NCI-H2029 (cell line): ENCODE measurements around the gene VRK3.

Experiments
- DNase-seq: peaks from one replicate; lab custom pipeline; 2025; lab: John Stamatoyannopoulos, UW

VRK3 gene

GRCh38 chr19:50030937-50031336 is 5.8 kb upstream of the VRK3 start:
- DNase-seq = no peak

GRCh38 chr19:50030225-50030624 is 5.1 kb upstream of the VRK3 start:
- no peak for DNase-seq

- no peak for DNase-seq
Observed at GRCh38 chr19:50026550-50026906, 1.4 kb upstream of the VRK3 start.

- peak; percentile 97 for DNase-seq
Observed at GRCh38 chr19:50025794-50026549, 800 bp upstream of the VRK3 start, which contains the start of gene ZNF473. Gene ZNF473 (plus strand): TSS chr19:50026005. CDS start chr19:50031083, 5,078 bp downstream.

- no peak for DNase-seq
Observed at GRCh38 chr19:50024719-50025021, 502 bp downstream of the VRK3 start.

- DNase-seq = no peak
Observed at GRCh38 chr19:50022823-50023222, 2.3 kb downstream of the VRK3 start.

GRCh38 chr19:50020481-50020880 is 4.7 kb downstream of the VRK3 start:
- peak; percentile 73 for DNase-seq

- DNase-seq = no peak
Observed at GRCh38 chr19:50016225-50016807, 8.9 kb downstream of the VRK3 start.

- no peak for DNase-seq
Observed at GRCh38 chr19:50008532-50008931, 16.6 kb downstream of the VRK3 start.

- no peak for DNase-seq
Observed at GRCh38 chr19:50007947-50008346, 17.2 kb downstream of the VRK3 start.

GRCh38 chr19:50007170-50007569 is 18.0 kb downstream of the VRK3 start:
- no peak for DNase-seq

- DNase-seq = no peak
Observed at GRCh38 chr19:50005428-50005827, 19.7 kb downstream of the VRK3 start.

- DNase-seq = no peak
Observed at GRCh38 chr19:50003810-50004419, 21.3 kb downstream of the VRK3 start.

GRCh38 chr19:50003254-50003788 is 21.9 kb downstream of the VRK3 start:
- no peak for DNase-seq

GRCh38 chr19:50002386-50002960 is 22.7 kb downstream of the VRK3 start:
- DNase-seq = no peak

GRCh38 chr19:50001775-50002174 is 23.4 kb downstream of the VRK3 start:
- DNase-seq = no peak

GRCh38 chr19:50000841-50001557 is 24.2 kb downstream of the VRK3 start:
- DNase-seq = no peak

- no peak for DNase-seq
Observed at GRCh38 chr19:50000038-50000840, 24.9 kb downstream of the VRK3 start.

- no peak for DNase-seq
Observed at GRCh38 chr19:49999371-50000010, 25.7 kb downstream of the VRK3 start.

- DNase-seq = peak; percentile 16
Observed at GRCh38 chr19:49997709-49998108, 27.5 kb downstream of the VRK3 start.

- no peak for DNase-seq
Observed at GRCh38 chr19:49988433-49988832, 36.7 kb downstream of the VRK3 start.
